Cardiac septum (tissue), 1 donor: ENCODE measurements around the gene CDC14B. TPM values are rescaled to one million over a fixed set of nuclear protein-coding genes. Genes with fewer than 3 reads are reported as not detected.
"Not testable (repeated sequence)": the region's sequence is repeated elsewhere in the genome, so short reads cannot be mapped to it uniquely, and the experiment has no call there.

Source experiments
- DNase-seq: peaks from one replicate; pipeline ENCODE4 v3.0.0-alpha.2; 2020; ENCODE audit warnings: low spot score
- intact Hi-C: fragments of 100-400 bp; cut with DNase I; formaldehyde crosslinking; loops from one replicate; pipeline ENCODE4 v1.14.0; 2022
- total RNA-seq: library from RNA; stranded (reverse); fragmentation: NEBNext Ultra II Directional; extraction: Animal tissue kit (Norgen Biotek cat#: 25700); gene quantifications from one replicate; pipeline ENCODE4 v1.2.1, GENCODE V29; 2021
- donor health status: DM: no; HTN: no; CAD: no.

CDC14B gene
- total RNA-seq, 1 donor from 2014 or later: 25.5 TPM

DNA sequence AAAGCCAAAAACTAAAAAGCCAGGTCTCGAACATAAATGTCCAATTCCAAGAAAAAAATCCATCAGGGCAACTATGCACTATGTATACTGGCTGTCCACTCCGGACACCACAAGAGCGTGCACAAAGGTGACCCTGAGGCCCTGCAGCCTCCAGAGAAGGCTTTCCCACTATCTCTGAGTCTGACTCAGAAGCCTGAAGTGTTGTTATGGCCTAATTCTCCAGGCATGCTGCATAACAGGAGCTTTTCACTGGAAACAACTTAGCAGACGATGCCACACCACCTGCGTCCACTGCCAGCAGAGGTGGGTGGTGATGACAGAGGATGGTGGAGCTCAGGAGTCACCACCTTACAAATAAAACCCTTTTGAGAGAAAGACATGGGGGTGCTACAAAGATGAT, 106.0 kb downstream of the CDC14B start:
- intact Hi-C loops: no loop called here
- DNase-seq: no peak

DNA sequence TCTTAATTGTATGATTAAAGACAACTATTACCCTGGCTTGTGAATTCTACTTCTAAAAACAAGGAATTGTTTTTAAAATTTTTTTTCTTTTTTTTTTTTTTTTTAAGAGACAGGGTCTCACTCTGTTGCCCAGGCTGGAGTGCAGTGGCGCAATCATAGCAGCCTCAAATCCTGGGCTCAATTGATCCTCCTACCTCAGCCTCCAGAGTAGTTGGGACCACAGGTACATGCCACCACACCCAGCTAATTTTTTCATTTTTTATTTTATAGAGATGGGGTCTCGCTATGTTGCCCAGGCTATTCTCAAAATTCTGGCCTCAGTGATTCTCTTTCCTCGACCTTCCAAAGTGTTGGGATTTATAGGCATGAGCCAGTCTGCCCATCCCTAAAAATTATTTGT, 107.4 kb downstream of the CDC14B start:
- DNase-seq: no peak
- intact Hi-C loops: no loop called here

DNA sequence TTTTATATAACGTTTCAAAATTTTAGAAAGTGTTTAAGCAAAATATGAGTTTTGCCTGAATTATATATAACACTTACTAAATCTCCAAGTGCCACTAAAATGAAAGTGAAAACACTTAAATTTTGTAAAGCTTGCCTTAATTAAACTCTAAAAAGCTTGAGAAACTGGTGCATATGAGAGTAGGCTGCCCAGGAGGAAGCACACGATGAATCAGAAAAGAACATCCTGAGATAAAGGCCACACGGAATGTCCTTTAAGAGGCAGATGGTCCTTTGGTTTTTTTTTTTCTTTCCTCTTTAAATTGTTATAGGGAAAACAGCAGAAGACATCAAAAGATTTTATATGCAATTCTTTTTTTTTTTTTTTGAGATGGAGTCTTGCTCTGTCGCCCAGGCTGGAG, 109.4 kb downstream of the CDC14B start:
- intact Hi-C loops: no loop called here
- DNase-seq: no peak

DNA sequence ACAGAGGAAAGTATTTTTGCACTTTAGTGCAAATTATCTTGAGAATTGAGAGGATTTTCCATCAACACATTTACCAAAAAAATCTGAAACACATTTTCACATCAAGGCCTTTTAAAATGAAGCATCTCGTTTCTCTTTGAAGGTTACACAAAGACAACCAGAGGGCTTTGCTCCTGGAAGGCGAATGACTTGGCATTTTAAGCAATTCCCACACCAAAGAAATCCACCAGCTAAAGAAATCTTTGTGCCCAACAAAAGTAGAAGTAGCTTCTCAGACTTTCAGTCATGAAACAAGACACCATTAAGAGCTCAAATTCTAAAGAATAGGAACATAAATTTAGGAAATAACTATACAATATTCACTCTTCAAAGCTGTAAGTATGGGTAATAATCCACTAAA, 109.8 kb downstream of the CDC14B start:
- intact Hi-C loops: loop anchor here (5.0 kb wide), 1 partner anchor 57 kb away; no protein-coding TSS in a partner anchor
- DNase-seq: no peak

DNA sequence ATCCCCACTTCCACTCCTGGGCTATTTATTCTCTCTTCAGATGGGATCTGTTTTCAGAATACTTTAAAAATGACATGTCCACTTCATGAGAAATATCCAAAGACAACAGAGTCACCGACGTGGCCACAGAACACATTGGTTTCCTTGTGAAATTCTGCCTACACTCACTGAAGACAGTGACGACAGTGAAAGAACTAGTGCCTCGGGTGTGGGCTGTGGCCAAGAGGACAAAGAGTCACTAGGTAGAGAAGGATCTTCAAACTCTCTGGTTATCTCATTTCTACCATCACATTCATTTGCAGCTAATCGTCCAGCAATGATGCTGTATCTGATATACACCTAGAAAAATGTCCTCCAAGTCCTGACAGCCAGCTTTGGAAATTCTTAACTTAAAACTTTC, 110.6 kb downstream of the CDC14B start:
- no peak for DNase-seq
- intact Hi-C loops: loop anchor here (5.0 kb wide), 1 partner anchor 58 kb away; no protein-coding TSS in a partner anchor

DNA sequence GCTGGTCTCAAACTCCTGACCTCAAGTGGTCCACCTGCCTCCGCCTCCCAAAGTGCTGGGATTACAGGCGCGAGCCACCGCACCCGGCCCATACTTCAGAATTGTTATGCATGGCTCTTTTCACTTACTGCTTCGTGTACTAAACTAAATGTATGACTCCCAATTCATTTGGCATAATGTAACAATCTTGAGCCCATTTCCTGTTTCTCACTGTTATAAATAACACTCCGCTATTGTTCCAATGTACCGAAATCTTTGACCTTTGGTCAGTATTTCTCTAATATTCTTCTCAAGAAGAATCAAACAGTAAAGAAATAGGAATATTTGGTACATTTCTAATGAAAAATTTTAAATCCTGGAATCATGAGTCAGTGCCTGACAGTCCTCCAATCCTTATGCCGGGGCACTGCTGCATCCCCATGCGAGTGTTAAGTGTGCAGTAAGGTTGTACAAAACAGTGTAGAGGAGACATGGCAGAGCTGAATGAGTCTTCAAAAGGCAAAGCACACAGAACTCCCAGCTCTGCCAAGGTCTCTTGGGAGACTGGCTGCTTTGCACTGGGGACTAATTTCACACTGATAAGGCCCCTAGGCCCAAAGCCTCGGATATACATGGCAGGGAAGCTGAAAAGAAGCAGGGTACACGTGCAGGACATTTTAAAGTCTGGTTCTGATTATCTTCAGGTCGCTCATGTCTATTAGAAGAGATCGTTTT, 111.3 kb downstream of the CDC14B start:
- intact Hi-C loops: loop anchor here (5.0 kb wide), 1 partner anchor 59 kb away; no protein-coding TSS in a partner anchor
- no peak for DNase-seq

DNA sequence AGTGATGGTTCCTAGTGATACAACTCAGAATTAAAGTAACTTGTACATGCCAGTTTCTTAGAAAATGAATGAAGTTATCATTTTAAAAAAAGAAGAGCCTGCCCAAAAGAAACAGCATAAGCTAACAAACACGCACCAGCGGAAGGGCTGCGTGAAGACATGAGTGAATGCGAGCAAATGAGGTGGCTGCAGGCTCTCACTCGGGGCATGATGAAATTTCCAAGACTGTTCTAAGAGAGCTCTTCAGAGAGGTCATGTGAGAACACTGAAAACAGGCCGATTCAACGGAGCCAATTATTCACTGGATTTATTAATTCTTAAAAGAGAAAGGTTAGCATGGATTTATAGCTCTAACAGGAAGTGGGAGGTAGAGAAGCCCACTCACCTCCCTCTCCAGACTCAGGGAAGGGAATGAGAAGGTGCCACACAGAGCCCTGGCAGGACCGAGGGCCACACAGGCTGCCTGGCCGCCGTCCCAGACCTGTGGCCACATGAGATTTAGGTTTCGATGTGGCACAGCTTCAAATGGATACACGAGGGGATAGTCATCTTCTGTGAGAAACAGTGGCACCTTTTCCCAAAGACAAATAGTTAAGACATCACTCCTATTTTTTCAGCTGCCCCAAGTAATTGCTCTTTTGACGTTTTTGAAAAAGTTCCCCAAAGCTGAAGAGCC, 114.2 kb downstream of the CDC14B start:
- no peak for DNase-seq
- intact Hi-C loops: loop anchor here (5.0 kb wide), 1 partner anchor 62 kb away; no protein-coding TSS in a partner anchor

DNA sequence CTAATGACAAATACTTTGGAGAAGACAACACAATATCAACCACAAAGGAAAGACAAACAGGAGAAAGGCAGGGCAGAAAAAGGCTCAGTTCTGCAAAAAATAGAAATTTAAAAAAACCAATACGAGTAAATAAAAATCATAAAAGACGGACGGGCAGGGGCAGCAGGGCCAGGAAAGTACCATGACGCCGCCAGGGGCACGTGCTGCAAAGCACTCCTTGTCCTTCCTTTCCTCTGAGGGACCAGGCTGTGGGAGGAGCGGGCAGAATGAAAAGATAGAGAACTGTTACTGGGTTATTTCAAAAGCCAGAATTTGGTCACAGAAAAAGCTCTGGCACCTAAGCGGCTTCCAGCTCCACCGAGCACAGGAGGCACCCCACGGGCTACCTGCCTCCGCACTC, 115.7 kb downstream of the CDC14B start:
- no peak for DNase-seq
- intact Hi-C loops: no loop called here

DNA sequence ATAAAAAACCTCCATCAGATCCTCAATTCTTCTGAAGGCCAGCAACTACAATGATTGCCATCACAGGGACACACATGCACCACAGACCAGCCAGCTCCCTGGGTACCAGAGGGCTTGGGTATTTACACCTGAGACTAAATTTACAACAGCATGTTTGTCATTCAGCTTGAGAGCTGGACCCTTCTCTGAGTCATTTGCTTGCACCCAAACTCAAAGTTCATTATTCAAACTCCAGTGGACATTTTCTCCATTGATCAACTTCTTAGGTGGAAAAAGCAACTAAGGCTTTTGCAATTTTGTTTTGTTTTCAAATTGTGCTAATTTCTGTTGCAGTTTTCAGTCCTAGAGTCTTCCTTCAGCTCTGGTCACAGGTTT, 116.3 kb downstream of the CDC14B start:
- intact Hi-C loops, DNase-seq: not testable (repeated sequence)

DNA sequence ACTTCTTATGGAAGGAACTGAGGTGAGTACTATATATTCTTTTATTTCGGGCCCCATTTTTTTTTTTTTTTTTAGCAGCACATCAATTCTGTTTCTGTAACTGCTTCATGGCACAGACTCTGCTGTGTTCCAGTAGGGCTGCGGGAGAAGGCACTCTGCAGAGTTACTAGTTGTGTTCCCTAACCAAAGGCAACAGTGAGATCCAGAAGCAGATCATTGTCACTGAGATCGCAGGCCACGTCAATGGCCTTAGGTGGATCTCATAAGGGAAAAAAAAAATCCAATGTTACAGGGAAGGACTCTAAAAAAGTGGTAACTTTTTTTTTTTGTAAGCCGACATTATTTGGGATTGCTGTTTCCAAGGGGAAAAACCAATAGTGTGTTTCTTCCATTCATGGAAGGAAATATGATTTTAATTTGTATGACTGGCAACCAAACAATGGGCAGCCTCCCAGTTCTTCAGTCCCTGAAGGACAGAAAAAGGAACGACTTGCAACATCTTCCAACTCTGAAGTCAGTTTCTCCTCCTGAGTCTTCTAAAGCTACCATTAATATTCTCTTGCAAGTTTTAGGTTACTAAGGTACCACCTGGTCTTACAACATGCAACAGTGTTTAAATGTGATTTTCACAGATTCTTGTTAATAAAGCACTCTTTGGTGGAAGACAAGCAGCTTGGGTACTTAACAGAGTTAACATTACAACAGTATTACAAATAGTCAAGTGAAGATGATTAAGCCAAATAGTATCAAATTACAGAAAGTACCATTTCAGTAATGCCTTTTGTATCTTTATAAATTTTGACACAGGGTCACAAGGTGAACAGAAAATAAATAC, 116.9 kb downstream of the CDC14B start:
- intact Hi-C loops: no loop called here
- DNase-seq: no peak

DNA sequence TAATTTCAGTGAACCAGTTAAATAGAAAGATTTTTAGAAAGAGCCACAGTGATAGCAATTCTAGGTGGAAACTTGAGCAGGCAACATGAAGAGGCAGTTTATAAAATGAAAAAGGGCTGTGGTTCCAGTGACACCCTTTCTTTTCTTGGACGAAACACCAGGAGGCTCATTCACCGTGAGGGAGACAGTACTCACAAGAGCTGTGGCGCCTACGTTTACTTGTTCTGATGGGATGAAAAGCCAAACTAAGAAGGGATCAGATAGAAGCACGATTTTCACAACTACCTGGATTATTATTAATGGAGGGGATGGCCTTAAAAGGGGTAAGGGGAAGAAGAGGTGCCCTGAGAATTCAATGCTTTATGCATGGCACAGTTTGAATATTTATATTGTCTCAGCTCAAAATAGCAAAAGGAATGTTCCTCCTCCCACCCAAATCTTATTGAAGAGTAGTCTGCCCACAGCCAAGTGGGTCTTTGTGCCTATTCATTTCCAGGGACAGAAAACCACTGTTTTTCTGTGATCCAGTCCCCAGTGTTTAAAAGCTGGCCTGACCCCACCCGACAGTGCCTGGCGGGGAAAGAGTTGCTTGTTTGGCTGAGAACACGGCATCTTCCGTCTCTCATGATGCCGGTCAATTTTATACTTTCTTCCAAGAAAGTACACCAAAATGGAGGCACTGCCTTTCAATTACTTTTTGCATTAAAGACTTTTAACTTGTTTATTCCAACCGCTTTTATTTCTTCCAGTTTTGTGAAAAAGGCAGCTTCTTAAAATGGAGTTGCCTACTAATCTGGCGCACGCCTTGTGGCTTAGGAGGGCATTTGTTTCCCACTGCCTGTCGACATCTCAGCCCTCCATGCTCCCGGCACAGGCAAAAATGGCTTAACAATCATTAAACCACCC, 117.8 kb downstream of the CDC14B start:
- DNase-seq: no peak
- intact Hi-C loops: no loop called here

DNA sequence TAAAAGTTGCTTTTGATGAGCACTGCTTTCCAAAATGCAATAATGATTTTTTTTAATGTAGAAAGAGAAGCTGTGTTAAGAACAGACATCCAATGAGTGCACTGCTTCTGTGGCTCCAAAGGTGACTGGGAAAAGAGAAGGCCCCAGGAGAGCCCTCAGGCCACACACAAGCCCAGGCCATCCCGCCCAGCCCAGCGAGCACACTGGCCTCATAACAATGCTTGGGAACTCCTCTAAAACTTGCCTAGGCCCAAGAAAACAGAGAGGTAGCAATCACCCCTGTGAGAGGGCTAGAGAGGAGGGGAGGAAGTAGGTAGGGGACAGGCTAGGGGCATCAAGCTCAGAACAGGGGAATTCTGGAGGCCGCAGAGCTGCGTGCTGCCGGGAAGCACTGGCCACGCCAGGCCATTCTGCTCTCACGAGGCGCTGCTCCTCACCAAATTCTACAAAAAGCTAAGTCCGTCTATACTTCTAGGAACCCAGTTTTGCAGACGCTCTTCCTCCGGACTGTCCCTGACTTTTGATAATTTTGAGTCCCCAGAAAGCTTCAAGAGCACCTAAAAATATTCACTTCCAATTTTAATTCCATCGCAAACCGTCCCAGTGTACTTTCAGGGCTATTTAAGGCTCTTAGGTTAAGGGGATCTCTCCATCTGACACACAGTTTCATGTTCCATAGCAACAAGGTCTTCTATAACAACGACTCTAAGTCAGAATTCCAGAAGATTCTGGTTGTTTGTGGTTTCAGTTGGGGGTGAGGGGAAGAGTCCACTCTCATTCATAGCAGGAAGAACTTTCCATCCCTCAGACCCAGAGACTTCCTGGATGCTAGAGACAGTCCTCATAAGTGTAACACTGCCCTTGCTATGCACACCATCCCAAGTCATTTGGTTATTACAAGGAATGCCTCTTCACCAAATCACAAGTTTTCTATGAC, 118.7 kb downstream of the CDC14B start:
- intact Hi-C loops: no loop called here
- DNase-seq: no peak

DNA sequence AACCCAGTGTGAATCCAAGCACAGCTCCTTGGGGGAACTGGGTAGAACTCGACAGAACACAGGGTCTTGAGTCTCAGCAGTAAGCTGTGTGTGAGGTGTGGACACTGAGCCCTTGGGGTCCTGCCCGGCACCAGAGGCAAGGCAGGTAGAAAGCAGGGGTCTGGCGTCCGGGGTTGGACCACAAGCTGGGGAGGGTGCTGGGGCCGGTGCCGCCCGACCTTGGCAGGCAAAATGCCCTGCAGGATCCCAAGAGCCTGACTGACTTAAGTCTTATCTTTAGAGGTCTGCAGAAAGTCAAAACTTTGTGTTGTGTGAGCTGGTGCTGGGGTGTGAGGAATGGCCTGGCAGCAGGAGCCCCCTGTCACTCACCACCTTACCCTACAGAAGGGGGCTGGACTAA, 120.4 kb downstream of the CDC14B start:
- no peak for DNase-seq
- intact Hi-C loops: no loop called here

DNA sequence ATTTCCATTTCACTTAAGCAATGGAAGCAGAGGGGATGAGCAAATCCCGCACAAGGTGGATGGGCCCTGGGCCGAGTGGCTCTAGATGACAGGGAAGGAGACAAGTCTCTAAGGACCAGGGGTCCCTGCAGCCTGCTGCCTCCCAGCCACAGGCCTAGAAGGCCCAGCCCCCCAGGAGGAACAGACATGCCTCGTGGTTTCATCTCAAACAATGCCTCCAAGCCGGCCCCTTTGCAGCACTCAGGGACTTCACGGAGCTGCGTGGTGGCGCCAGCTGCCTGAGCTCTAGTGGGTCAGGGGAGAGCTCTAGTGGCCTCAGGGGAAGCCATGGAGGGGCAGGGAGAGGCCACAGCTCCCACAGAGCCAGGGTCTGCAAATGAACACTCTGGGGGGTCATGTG, 120.8 kb downstream of the CDC14B start:
- intact Hi-C loops: no loop called here
- no peak for DNase-seq

DNA sequence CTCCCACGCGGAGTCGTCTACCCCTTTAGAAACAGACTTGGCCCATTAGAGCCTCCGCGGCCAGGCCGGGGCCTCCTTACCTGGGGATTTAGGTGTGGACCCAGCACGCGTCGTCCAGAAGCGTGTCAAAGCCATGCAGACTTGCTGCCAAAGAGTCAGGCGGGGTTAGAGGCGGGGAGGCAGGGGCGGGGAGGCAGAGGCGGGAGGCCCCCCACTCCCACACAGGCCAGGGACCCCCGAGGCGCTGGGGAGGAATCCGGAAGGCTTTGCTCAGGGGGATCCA, 122.6 kb downstream of the CDC14B start:
- DNase-seq: no peak
- intact Hi-C loops: no loop called here

DNA sequence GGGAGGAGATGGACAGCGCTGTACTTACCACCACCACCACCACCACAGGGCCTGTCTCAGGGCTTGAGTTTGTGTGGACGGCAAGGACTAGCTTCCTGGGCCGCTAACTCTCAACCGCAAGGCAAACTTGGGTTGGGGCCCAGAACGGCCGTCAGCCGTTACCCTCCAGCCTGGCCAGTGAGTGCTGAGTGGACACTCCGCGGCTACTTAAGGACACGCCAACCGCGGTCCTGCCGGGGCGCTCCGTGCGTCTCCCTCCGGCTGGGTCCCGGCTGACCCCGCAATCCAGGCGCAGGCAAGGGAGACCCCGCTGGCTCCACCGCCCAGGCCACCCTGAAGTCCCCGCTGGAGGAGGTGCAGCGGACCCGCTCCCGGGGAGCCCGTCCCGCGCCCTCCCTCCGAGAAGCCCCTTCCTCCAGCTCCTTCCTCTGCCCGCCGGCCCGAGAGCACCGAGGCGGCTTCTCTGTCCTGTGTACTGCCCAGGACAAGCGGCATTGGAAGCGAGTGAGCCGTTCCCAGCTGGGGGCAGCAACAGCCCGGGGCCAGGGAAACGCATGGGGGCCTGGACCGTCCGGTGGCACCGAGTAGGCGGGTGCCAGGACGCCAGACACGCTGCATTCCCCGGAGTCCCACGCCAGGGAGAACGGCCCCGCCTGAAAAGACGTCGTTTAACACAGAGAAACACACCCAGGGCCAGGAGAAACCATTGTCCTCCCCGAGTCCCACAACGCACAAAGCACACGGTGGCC, 123.1 kb downstream of the CDC14B start:
- intact Hi-C loops: no loop called here
- no peak for DNase-seq

DNA sequence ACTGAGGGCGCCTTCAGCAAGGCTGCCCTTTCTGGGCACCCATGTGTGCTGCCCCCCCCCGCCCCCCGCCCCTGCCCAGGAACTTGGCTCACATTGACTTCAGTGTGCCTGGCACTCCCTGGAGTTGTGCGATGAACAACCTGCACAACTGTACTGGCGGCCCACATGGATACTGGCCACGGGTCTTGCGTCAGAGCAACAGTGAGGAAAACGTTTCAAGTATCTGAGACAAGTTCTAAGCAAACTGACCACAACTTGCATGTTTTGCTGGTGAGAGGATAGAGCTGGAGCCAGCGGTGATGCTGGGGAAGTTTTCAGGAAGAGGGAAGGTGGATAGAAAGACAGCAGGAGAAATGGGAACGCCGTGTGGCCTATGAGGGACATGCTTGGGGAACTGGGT, 124.3 kb downstream of the CDC14B start:
- DNase-seq: no peak
- intact Hi-C loops: no loop called here

DNA sequence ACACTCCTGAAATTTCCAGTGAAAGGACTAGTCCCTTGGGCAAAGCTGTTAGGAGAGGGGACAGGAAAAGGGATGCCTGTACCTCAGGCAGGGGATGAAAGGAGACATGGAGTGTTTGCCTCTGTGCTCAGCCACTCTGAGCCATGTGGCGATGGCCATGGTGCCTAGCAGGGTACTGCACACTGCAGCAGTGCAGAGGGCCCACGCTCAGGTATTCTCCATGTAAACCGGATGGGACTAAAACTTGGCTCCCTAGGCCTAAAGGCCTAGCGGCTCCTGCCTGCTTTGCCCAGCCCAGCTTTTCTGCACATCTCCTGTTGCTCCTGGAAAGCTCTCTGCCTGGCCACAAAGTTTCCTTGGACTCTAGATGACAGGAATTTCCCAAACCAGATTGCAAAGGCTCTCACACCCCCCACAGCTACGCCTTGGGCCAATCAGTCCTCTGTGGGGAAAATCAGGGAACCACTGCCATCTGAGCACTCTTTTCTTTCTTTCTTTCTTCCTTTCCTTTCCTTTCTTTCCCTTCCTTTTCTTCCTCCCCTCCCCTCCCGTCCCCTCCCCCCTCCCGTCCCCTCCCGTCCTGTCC, 125.3 kb downstream of the CDC14B start:
- DNase-seq: no peak
- intact Hi-C loops: no loop called here
